Mesothelial cell of epicardium (in vitro differentiated cells): ENCODE results near the gene ARPP19. TPM values are rescaled to one million over a fixed set of nuclear protein-coding genes. Genes with fewer than 3 reads are reported as not detected.
"Not testable (repeated sequence)": the region's sequence is repeated elsewhere in the genome, so short reads cannot be mapped to it uniquely, and the experiment has no call there.

ENCODE experiments used
- DNase-seq, 2 experiments: peaks; one replicate each; pipeline ENCODE4 v3.0.0; 2021; ENCODE audit warnings: low spot score in 2 of 2; ENCODE audit not compliant: unreplicated experiment in 2 of 2
- H3K27ac Mint-ChIP-seq: 2 replicates; pipeline ENCODE4 v1.8.0; 2021; ENCODE audit warnings: mixed read lengths
- H3K27me3 Mint-ChIP-seq: 2 replicates; pipeline ENCODE4 v1.8.0; 2021; ENCODE audit warnings: low read depth, mixed read lengths
- H3K36me3 Mint-ChIP-seq: 2 replicates; pipeline ENCODE4 v1.8.0; 2021; ENCODE audit warnings: mixed read lengths
- H3K4me1 Mint-ChIP-seq: 2 replicates; pipeline ENCODE4 v1.8.0; 2021; ENCODE audit warnings: mixed read lengths
- H3K4me3 Mint-ChIP-seq: 2 replicates; pipeline ENCODE4 v1.8.0; 2021; ENCODE audit warnings: mild to moderate bottlenecking, moderate library complexity, mixed read lengths
- H3K9me3 Mint-ChIP-seq: 2 replicates; pipeline ENCODE4 v1.8.0; 2021; ENCODE audit warnings: mixed read lengths
- CTCF ChIP-seq: fragments of 200-600 bp; sonication (generic); IDR thresholded peaks from one replicate; pipeline ENCODE4 v1.5.0; 2021; ENCODE audit warnings: antibody characterized with exemption; ENCODE audit not compliant: unreplicated experiment
- total RNA-seq: library from RNA; stranded (reverse); gene quantifications from 3 replicates; pipeline ENCODE4 v1.2.1, GENCODE V29; 2021

ARPP19 gene
- total RNA-seq, 1 donor from 2014 or later = 144 TPM

- H3K4me1 Mint-ChIP-seq = peaks cover 20% of the 10 kb centered on the region
- peak overlapping the region; percentile 21 for H3K27ac Mint-ChIP-seq
- no peak for DNase-seq
- no peak for TF ChIP-seq CTCF
- no peaks in the 10 kb centered on the region for H3K9me3 Mint-ChIP-seq
- H3K4me3 Mint-ChIP-seq = peak overlapping the region; percentile 89
- no peaks in the 10 kb centered on the region for H3K27me3 Mint-ChIP-seq
- H3K36me3 Mint-ChIP-seq = peaks cover 2% of the 10 kb centered on the region
Measured at GRCh38 chr15:52566889-52567288, 1.9 kb downstream of the ARPP19 start.

GRCh38 chr15:52565417-52566358 lies 3.1 kb downstream of the ARPP19 start:
- H3K4me3 Mint-ChIP-seq, H3K36me3 Mint-ChIP-seq, H3K27me3 Mint-ChIP-seq, DNase-seq, H3K9me3 Mint-ChIP-seq: not testable (repeated sequence)
- H3K27ac Mint-ChIP-seq = peak overlapping the region; percentile 50
- peaks cover 22% of the 10 kb centered on the region for H3K4me1 Mint-ChIP-seq

- H3K36me3 Mint-ChIP-seq = peaks cover 11% of the 10 kb centered on the region
- no peak for DNase-seq
- H3K4me3 Mint-ChIP-seq = no peak overlapping the region
- no peaks in the 10 kb centered on the region for H3K9me3 Mint-ChIP-seq
- peak overlapping the region; percentile 12 for H3K27ac Mint-ChIP-seq
- TF ChIP-seq CTCF = no peak
- peaks cover 29% of the 10 kb centered on the region for H3K4me1 Mint-ChIP-seq
- no peaks in the 10 kb centered on the region for H3K27me3 Mint-ChIP-seq
Measured at GRCh38 chr15:52563501-52564060, 5.2 kb downstream of the ARPP19 start.

GRCh38 chr15:52559575-52559974 lies 9.3 kb downstream of the ARPP19 start:
- no peaks in the 10 kb centered on the region for H3K9me3 Mint-ChIP-seq
- H3K36me3 Mint-ChIP-seq = peaks cover 20% of the 10 kb centered on the region
- H3K27ac Mint-ChIP-seq = no peak overlapping the region
- no peak for TF ChIP-seq CTCF
- no peaks in the 10 kb centered on the region for H3K27me3 Mint-ChIP-seq
- DNase-seq = no peak
- H3K4me1 Mint-ChIP-seq = peaks cover 14% of the 10 kb centered on the region
- H3K4me3 Mint-ChIP-seq = no peak overlapping the region

- Mint-ChIP-seq H3K27me3 (no peaks in the 10 kb centered on the region), H3K27ac (peak overlapping the region; percentile 43), H3K36me3 (peaks cover 23% of the 10 kb centered on the region), H3K4me1 (peaks cover 14% of the 10 kb centered on the region), H3K9me3 (no peaks in the 10 kb centered on the region), H3K4me3 (no peak overlapping the region)
- no peak for DNase-seq
- no peak for TF ChIP-seq CTCF
Measured at GRCh38 chr15:52559022-52559421, 9.8 kb downstream of the ARPP19 start.

- Mint-ChIP-seq H3K27ac (peak overlapping the region; percentile 53), H3K4me1 (peaks cover 14% of the 10 kb centered on the region), H3K27me3 (no peaks in the 10 kb centered on the region), H3K4me3 (no peak overlapping the region), H3K36me3 (peaks cover 23% of the 10 kb centered on the region), H3K9me3 (no peaks in the 10 kb centered on the region)
- TF ChIP-seq CTCF = no peak
- no peak for DNase-seq
Measured at GRCh38 chr15:52558196-52558595, 10.6 kb downstream of the ARPP19 start.
